Liver (tissue), 9 donors: Measurements from ENCODE around the gene R3HCC1L. TPM values are rescaled to one million over a fixed set of nuclear protein-coding genes. Genes with fewer than 3 reads are reported as not detected.

ENCODE experiments used
- DNase-seq: peaks from one replicate; pipeline ENCODE4 v3.0.0-alpha.2; 2017; ENCODE audit warnings: low spot score
- H3K27ac ChIP-seq, 2 donors: one replicate each; pipeline ENCODE4 v1.7.0; 2013; ENCODE audit warnings: inconsistent platforms in 2 of 2, low read length in 2 of 2, control low read depth in 1 of 2, low read depth in 1 of 2, mild to moderate bottlenecking in 1 of 2
- H3K27me3 ChIP-seq, 4 donors: one replicate each; pipeline versions ENCODE4 v1.6.1 to v1.7.0; 2013; ENCODE audit warnings: low read length in 3 of 4, inconsistent platforms in 1 of 4, mild to moderate bottlenecking in 1 of 4, moderate library complexity in 1 of 4; ENCODE audit not compliant: control insufficient read depth in 4 of 4, insufficient read depth in 4 of 4
- H3K36me3 ChIP-seq, 4 donors: one replicate each; pipeline versions ENCODE4 v1.6.1 to v1.7.0; 2013; ENCODE audit warnings: low read length in 3 of 4, mild to moderate bottlenecking in 3 of 4, low read depth in 1 of 4, moderate library complexity in 1 of 4; ENCODE audit not compliant: control insufficient read depth in 4 of 4, insufficient read depth in 3 of 4
- H3K4me1 ChIP-seq, 4 donors: one replicate each; pipeline versions ENCODE4 v1.6.1 to v1.7.0; 2013; ENCODE audit warnings: low read length in 3 of 4, mild to moderate bottlenecking in 3 of 4, moderate library complexity in 1 of 4; ENCODE audit not compliant: control insufficient read depth in 4 of 4, insufficient read depth in 4 of 4
- H3K4me3 ChIP-seq, 3 donors: one replicate each; pipeline versions ENCODE4 v1.6.1 to v1.7.0; 2013; ENCODE audit warnings: low read length in 3 of 3, control low read depth in 1 of 3, low read depth in 1 of 3, mild to moderate bottlenecking in 1 of 3
- H3K9ac ChIP-seq, 2 donors: one replicate each; pipeline ENCODE4 v1.7.0; 2013; ENCODE audit warnings: low read length in 2 of 2, mild to moderate bottlenecking in 2 of 2, moderate library complexity in 2 of 2, control low read depth in 1 of 2, low read depth in 1 of 2
- H3K9me3 ChIP-seq, 4 donors: one replicate each; pipeline versions ENCODE4 v1.6.1 to v1.7.0; 2013; ENCODE audit warnings: low read length in 3 of 4; ENCODE audit not compliant: control insufficient read depth in 4 of 4
- CTCF ChIP-seq: fragments of 150-350 bp; IDR thresholded peaks from 2 replicates; pipeline ENCODE4 v1.5.1; 2017; ENCODE audit warnings: improper control_type of control experiment, low read depth, low read length; ENCODE audit not compliant: missing input control
- EGR1 ChIP-seq, 2 donors: IDR thresholded peaks; 2 replicates each; pipeline ENCODE4 v1.6.1; 2016 to 2018; ENCODE audit warnings: antibody characterized with exemption in 2 of 2, low read depth in 2 of 2
- FOXA1 ChIP-seq: IDR thresholded peaks from 2 replicates; pipeline ENCODE4 v1.6.1; 2016; ENCODE audit warnings: antibody characterized with exemption
- FOXA2 ChIP-seq: IDR thresholded peaks from 2 replicates; pipeline ENCODE4 v1.6.1; 2016; ENCODE audit warnings: antibody characterized with exemption
- GABPA ChIP-seq, 2 donors: IDR thresholded peaks in 1 of 2; conservative IDR thresholded peaks in 1 of 2; 2 replicates each; pipeline ENCODE4 v1.6.1; 2016; ENCODE audit warnings: antibody characterized with exemption in 2 of 2, mild to moderate bottlenecking in 1 of 2, moderate library complexity in 1 of 2
- HNF4A ChIP-seq, 2 donors: conservative IDR thresholded peaks; 2 replicates each; pipeline ENCODE4 v1.6.1; 2016; ENCODE audit warnings: antibody characterized with exemption in 2 of 2, mild to moderate bottlenecking in 2 of 2
- JUND ChIP-seq, 2 donors: IDR thresholded peaks; 2 replicates each; pipeline ENCODE4 v1.6.1; 2016; ENCODE audit warnings: antibody characterized with exemption in 2 of 2
- MAX ChIP-seq: IDR thresholded peaks from 2 replicates; pipeline ENCODE4 v1.6.1; 2016; ENCODE audit warnings: antibody characterized with exemption
- NR2F2 ChIP-seq: IDR thresholded peaks from 2 replicates; pipeline ENCODE4 v1.6.1; 2016; ENCODE audit warnings: antibody characterized with exemption
- RAD21 ChIP-seq, 2 donors: IDR thresholded peaks; 2 replicates each; pipeline ENCODE4 v1.6.1; 2016; ENCODE audit warnings: antibody characterized with exemption in 2 of 2, mild to moderate bottlenecking in 2 of 2
- REST ChIP-seq: IDR thresholded peaks from 2 replicates; pipeline ENCODE4 v1.6.1; 2016; ENCODE audit warnings: antibody characterized with exemption, mild to moderate bottlenecking
- SP1 ChIP-seq: IDR thresholded peaks from 2 replicates; pipeline ENCODE4 v1.6.1; 2018; ENCODE audit warnings: antibody characterized with exemption, mild to moderate bottlenecking
- TAF1 ChIP-seq: conservative IDR thresholded peaks from 2 replicates; pipeline ENCODE4 v1.6.1; 2016; ENCODE audit warnings: antibody characterized with exemption, mild to moderate bottlenecking
- YY1 ChIP-seq: IDR thresholded peaks from 2 replicates; pipeline ENCODE4 v1.6.1; 2016; ENCODE audit warnings: antibody characterized with exemption, mild to moderate bottlenecking
- ZBTB33 ChIP-seq: IDR thresholded peaks from 2 replicates; pipeline ENCODE4 v1.6.1; 2016; ENCODE audit warnings: antibody characterized with exemption
- WGBS: extraction: QIAGEN DNeasy Blood & Tissue Kit; methylation state at CpG from one replicate; pipeline ENCODE4 v1.1.7; 2013; 5-methylcytosine and 5-hydroxymethylcytosine counted together
- polyA plus RNA-seq, 2 donors: library from polyadenylated mRNA; stranded (reverse) in 1 of 2; unstranded in 1 of 2; fragments of 200-250 nt in 1 of 2; fragments of >200 nt in 1 of 2; fragmentation: Nextera tagmentation in 1 of 2; extraction: Ambion mirVana in 1 of 2; gene quantifications; one replicate each; pipeline versions ENCODE4 v1.2.1 to v1.2.3, GENCODE V29; 2013 to 2015
- total RNA-seq, 2 donors: library from RNA; depleted of rRNA; stranded (reverse); fragments of >200 nt; gene quantifications; one replicate each; pipeline ENCODE4 v1.2.3, GENCODE V29; 2014
- TF ChIP-seq, protein P1 (sequence below): IDR thresholded peaks from 2 replicates; pipeline ENCODE4 v1.6.1; 2016; ENCODE audit warnings: antibody characterized with exemption
- donor health status: healthy.
- donor health status: healthy.
- donor health status: healthy.
- donor health status: healthy.
- donor health status: healthy.

The R3HCC1L gene
- total and polyA plus RNA-seq, 4 donors: 3.2 to 11.2 (median 7.4) TPM

DNA sequence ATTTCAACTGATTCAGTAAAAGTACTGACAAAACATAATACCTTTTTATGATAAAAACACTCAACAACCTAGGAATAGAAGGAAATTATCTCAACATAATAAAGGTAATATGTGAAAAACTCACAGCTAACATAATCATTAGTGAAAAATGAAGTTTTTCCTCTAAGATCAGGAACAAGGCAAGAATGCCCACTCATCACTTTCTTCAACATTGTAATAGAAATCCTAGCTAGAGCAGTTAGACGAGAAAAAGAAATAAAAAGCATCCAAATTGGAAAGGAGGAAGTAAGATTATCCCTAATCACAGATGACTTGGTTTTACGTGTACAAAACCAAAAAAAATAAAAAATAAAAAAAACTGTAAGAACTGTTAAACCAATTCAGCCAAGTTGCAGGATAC lies 58.6 kb downstream of the R3HCC1L start:
- Histone ChIP-seq H3K4me1 (no peaks in the 10 kb centered on the region), H3K27ac (no peak overlapping the region), H3K36me3 (peaks cover 0 to 10% (median 0%) of the 10 kb centered on the region in 4 donors), H3K9me3 (no peaks in the 10 kb centered on the region), H3K4me3 (no peak overlapping the region), H3K27me3 (no peaks in the 10 kb centered on the region), H3K9ac (no peak overlapping the region)
- 90% methylated on average over 2 of the region's 2 CpGs for WGBS
- no peak for DNase-seq
- TF ChIP-seq FOXA1 (no peak), YY1 (no peak), ZBTB33 (no peak), EGR1 (IDR thresholded peaks at IDR 0.05; ENCODE audit: low read depth in 2 of 2) (no peak), RAD21 (IDR thresholded peaks at IDR 0.05) (no peak), HNF4A (conservative IDR thresholded peaks at IDR 0.05) (no peak), CTCF (no peak), NR2F2 (no peak), JUND (IDR thresholded peaks at IDR 0.05) (no peak), SP1 (no peak), GABPA (IDR thresholded peaks at IDR 0.05 in 1 of 2, conservative IDR thresholded peaks at IDR 0.05 in 1 of 2) (no peak), REST (no peak)

- Histone ChIP-seq H3K27me3 (no peaks in the 10 kb centered on the region), H3K4me1 (no peaks in the 10 kb centered on the region), H3K36me3 (peaks cover 0 to 6% (median 0%) of the 10 kb centered on the region in 4 donors), H3K4me3 (no peak overlapping the region), H3K27ac (no peak overlapping the region), H3K9ac (no peak overlapping the region), H3K9me3 (no peaks in the 10 kb centered on the region)
- no peak for DNase-seq
- WGBS: 97% methylated on average over 3 of the region's 3 CpGs
- TF ChIP-seq GABPA (IDR thresholded peaks at IDR 0.05 in 1 of 2, conservative IDR thresholded peaks at IDR 0.05 in 1 of 2): no peak
- TF ChIP-seq MAX: no peak
- TF ChIP-seq, protein P1, sequence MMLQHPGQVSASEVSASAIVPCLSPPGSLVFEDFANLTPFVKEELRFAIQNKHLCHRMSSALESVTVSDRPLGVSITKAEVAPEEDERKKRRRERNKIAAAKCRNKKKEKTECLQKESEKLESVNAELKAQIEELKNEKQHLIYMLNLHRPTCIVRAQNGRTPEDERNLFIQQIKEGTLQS: no peak
- TF ChIP-seq HNF4A (conservative IDR thresholded peaks at IDR 0.05): no peak
- no peak for TF ChIP-seq CTCF
- TF ChIP-seq FOXA1: no peak
- no peak for TF ChIP-seq ZBTB33
- TF ChIP-seq SP1: no peak
- no peak for TF ChIP-seq JUND (IDR thresholded peaks at IDR 0.05)
- TF ChIP-seq TAF1: no peak
- TF ChIP-seq FOXA2: no peak
Measured at GRCh38 chr10:98194633-98195032, 60.2 kb downstream of the R3HCC1L start.
